KMS-11 (cell line): Measurements from ENCODE around the gene CADPS2.

Experiments used
- H2AFZ ChIP-seq: fragments of 200-600 bp; sonication (generic); 2 replicates; pipeline ENCODE4 v1.6.1; 2016; ENCODE audit warnings: antibody characterized with exemption, mixed run types, low read depth
- H3K27ac ChIP-seq: fragments of 200-600 bp; sonication (generic); 2 replicates; pipeline ENCODE4 v1.6.1; 2016; ENCODE audit warnings: mild to moderate bottlenecking, mixed run types
- H3K27me3 ChIP-seq: fragments of 200-600 bp; sonication (generic); 2 replicates; pipeline ENCODE4 v1.6.1; 2017; ENCODE audit warnings: mild to moderate bottlenecking, low read depth, mixed run types, moderate library complexity; ENCODE audit not compliant: insufficient read depth
- H3K36me3 ChIP-seq: fragments of 200-600 bp; sonication (generic); 2 replicates; pipeline ENCODE4 v1.6.1; 2017; ENCODE audit warnings: mild to moderate bottlenecking, mixed run types; ENCODE audit not compliant: insufficient read depth
- H3K4me1 ChIP-seq: fragments of 200-600 bp; sonication (generic); 2 replicates; pipeline ENCODE4 v1.6.1; 2016; ENCODE audit warnings: mild to moderate bottlenecking, low read depth, mixed run types; ENCODE audit not compliant: poor library complexity, severe bottlenecking
- H3K4me2 ChIP-seq: fragments of 200-600 bp; sonication (generic); 2 replicates; pipeline ENCODE4 v1.7.0; 2016; ENCODE audit warnings: mild to moderate bottlenecking, mixed run types
- H3K4me3 ChIP-seq: fragments of 200-600 bp; sonication (generic); IDR thresholded peaks from 2 replicates; pipeline ENCODE4 v1.6.1; 2017; ENCODE audit warnings: low read depth, low read length, mixed read lengths; ENCODE audit not compliant: insufficient read depth
- H3K79me2 ChIP-seq: fragments of 200-600 bp; sonication (generic); 2 replicates; pipeline ENCODE4 v1.6.1; 2016; ENCODE audit warnings: low read depth, mixed run types; ENCODE audit not compliant: insufficient read depth
- H3K9ac ChIP-seq: fragments of 200-600 bp; sonication (generic); 2 replicates; pipeline ENCODE4 v1.6.1; 2016; ENCODE audit warnings: mild to moderate bottlenecking, mixed run types
- H4K20me1 ChIP-seq: fragments of 200-600 bp; sonication (generic); 2 replicates; pipeline ENCODE4 v1.6.1; 2016; ENCODE audit warnings: mild to moderate bottlenecking, mixed run types; ENCODE audit not compliant: insufficient read depth
- CTCF ChIP-seq: fragments of 200-600 bp; sonication (generic); conservative IDR thresholded peaks from 2 replicates; pipeline ENCODE4 v1.6.1; 2017; ENCODE audit warnings: low read depth, mild to moderate bottlenecking, antibody characterized with exemption, low read length, moderate library complexity, mixed read lengths

The CADPS2 gene

GRCh38 chr7:122363144-122363543, 523.1 kb downstream of the CADPS2 start:
- H3K4me3 ChIP-seq = no peak overlapping the region
- H3K36me3 ChIP-seq = no peaks in the 10 kb centered on the region
- no peaks in the 10 kb centered on the region for H3K79me2 ChIP-seq
- TF ChIP-seq CTCF = no peak
- no peak overlapping the region for H3K4me2 ChIP-seq
- H2AFZ ChIP-seq = no peak overlapping the region
- no peaks in the 10 kb centered on the region for H3K27me3 ChIP-seq
- H4K20me1 ChIP-seq = no peaks in the 10 kb centered on the region
- no peak overlapping the region for H3K9ac ChIP-seq
- no peak overlapping the region for H3K27ac ChIP-seq
- peaks cover 10% of the 10 kb centered on the region for H3K4me1 ChIP-seq

GRCh38 chr7:122362473-122362872, 523.8 kb downstream of the CADPS2 start:
- H3K4me3 ChIP-seq = no peak overlapping the region
- H3K27ac ChIP-seq = no peak overlapping the region
- TF ChIP-seq CTCF = no peak
- no peak overlapping the region for H3K9ac ChIP-seq
- no peak overlapping the region for H2AFZ ChIP-seq
- no peaks in the 10 kb centered on the region for H4K20me1 ChIP-seq
- no peaks in the 10 kb centered on the region for H3K36me3 ChIP-seq
- H3K4me1 ChIP-seq = peaks cover 10% of the 10 kb centered on the region
- H3K4me2 ChIP-seq = no peak overlapping the region
- H3K27me3 ChIP-seq = no peaks in the 10 kb centered on the region
- no peaks in the 10 kb centered on the region for H3K79me2 ChIP-seq

GRCh38 chr7:122354656-122355055, 531.6 kb downstream of the CADPS2 start:
- Histone ChIP-seq H3K4me1 (peaks cover 10% of the 10 kb centered on the region), H3K27ac (no peak overlapping the region), H3K79me2 (no peaks in the 10 kb centered on the region), H3K27me3 (no peaks in the 10 kb centered on the region), H2AFZ (no peak overlapping the region), H3K9ac (no peak overlapping the region), H3K4me2 (no peak overlapping the region), H3K36me3 (no peaks in the 10 kb centered on the region), H4K20me1 (no peaks in the 10 kb centered on the region), H3K4me3 (no peak overlapping the region)
- no peak for TF ChIP-seq CTCF

GRCh38 chr7:122352454-122352853, 533.8 kb downstream of the CADPS2 start:
- H3K4me3 ChIP-seq = no peak overlapping the region
- no peak for TF ChIP-seq CTCF
- no peaks in the 10 kb centered on the region for H3K79me2 ChIP-seq
- H3K36me3 ChIP-seq = no peaks in the 10 kb centered on the region
- H3K4me1 ChIP-seq = peaks cover 24% of the 10 kb centered on the region
- no peak overlapping the region for H2AFZ ChIP-seq
- H4K20me1 ChIP-seq = no peaks in the 10 kb centered on the region
- no peak overlapping the region for H3K4me2 ChIP-seq
- no peak overlapping the region for H3K27ac ChIP-seq
- no peaks in the 10 kb centered on the region for H3K27me3 ChIP-seq
- H3K9ac ChIP-seq = no peak overlapping the region

GRCh38 chr7:122350701-122351100, 535.6 kb downstream of the CADPS2 start:
- H2AFZ ChIP-seq = no peak overlapping the region
- H4K20me1 ChIP-seq = no peaks in the 10 kb centered on the region
- H3K9ac ChIP-seq = no peak overlapping the region
- no peak overlapping the region for H3K27ac ChIP-seq
- no peaks in the 10 kb centered on the region for H3K36me3 ChIP-seq
- no peak overlapping the region for H3K4me3 ChIP-seq
- H3K4me1 ChIP-seq = peaks cover 42% of the 10 kb centered on the region
- H3K27me3 ChIP-seq = no peaks in the 10 kb centered on the region
- no peak overlapping the region for H3K4me2 ChIP-seq
- H3K79me2 ChIP-seq = no peaks in the 10 kb centered on the region
- no peak for TF ChIP-seq CTCF
